ENCODE data around the gene GOLGA6L2.

DNA sequence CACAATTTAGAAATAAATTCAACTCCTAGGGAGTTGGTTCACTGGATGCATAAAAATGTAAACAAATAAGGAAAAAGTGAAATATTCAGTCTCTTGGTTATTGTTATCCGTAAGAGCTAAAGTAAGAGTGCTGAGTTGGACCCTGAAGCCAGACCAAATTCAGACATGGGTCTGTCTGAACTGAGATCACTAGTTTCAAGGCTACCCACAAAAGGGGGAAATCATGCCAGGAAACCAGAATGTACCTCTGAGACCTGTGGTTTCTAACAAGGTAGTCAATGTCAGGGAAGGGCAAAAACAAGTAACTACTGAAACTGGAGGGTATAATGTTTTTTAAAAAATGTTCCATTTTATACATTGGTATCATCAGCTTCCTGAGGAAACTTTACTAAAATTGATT, 35.2 kb upstream of the GOLGA6L2 start:
- TF ChIP-seq CTCF (IDR thresholded peaks at IDR 0.05; ENCODE audit: low read depth, low read length) (no peak), EZH2phosphoT487 (IDR thresholded peaks at IDR 0.05; ENCODE audit: low read depth) (no peak)
